GM18858 (cell line): ENCODE measurements around the gene NLRP5.
"Not testable (repeated sequence)": the region's sequence is repeated elsewhere in the genome, so short reads cannot be mapped to it uniquely, and the experiment has no call there.

Source experiments
- ATAC-seq: cut with Tn5 transposase; IDR thresholded peaks from one replicate; pipeline ENCODE4 v1.9.1; 2021; ENCODE audit not compliant: unreplicated experiment

Gene NLRP5

DNA sequence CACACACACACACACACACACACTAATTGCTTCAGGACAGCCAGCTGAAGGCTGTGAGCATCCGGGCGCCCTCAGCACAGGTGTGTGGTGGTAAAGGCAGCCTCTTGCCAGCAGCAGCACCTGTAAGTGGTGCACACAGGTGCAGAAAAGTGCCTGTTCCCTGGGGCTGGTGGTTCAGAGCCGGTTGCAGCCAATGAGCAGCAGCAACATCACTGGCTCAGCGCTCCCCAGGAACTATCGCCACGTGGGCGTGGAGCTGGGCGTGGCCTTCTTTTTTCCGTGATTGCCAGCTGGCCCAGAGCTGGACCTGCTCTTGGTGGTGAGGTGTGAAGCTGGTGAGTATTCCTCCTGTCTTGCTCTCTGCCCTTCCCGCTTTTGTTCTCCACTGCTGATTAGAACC, at the start of gene NLRP5:
TSS of gene NLRP5 (plus strand) at position 289 of the 400 bp plus-strand sequence.
- no peak for ATAC-seq

DNA sequence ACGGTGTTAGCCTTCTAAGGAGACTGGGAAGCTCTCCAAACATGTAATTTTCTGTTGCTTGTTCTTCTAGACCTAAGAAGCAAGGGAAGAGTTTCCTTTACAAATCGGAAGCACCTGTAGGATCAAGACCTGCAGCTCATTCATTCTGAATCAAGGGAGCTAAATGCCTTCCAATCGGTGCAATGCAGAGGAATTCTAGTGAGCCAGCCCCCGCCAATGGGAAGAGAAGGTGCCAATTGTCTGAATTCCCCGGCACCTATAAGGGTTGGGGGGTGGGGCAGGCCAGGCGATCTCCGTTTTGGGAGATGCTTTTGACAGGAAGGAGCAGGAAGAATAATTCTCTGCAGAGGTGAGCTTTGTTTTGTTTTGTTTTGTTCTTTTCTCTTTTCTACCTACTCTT, 47.4 kb upstream of the NLRP5 start:
- no peak for ATAC-seq

DNA sequence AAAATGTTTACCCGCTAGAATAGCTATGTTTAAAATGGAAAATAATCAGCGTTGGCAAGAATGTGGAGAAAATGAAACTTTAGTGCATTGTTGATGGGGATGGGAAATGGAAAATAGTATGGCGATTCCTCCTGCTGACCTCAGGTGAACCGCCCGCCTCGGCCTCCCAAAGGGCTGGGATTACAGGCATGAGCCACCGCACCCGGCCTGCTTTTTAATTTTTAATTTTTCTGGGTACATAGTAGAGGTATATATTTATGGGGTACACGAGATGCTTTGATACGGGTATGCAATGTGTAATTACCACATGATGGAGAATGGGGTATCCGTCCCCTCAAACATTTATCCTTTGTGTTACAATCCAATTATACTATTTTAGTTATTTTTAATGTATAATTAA, 46.3 kb upstream of the NLRP5 start:
- ATAC-seq = no peak

DNA sequence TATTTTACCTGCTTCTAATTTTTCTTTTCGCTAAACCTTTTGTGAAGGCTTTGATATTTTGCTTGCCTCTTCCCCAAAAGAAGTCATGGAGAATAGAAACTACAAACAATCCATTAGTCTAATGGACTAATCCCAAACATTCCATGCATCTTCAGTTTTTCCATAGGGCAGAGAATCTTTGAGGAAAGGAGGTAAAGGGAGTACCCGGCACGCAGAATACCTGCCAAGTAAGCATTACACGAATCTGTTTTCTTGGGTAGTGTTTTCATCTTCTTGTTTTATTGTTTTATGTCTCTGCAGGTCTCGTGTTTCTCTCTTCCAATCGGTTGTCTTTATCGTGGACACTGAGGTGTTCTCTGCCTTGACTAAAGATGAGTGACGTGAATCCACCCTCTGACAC, 39.0 kb upstream of the NLRP5 start, which contains the start of gene NLRP8:
TSS of gene NLRP8 (plus strand) at position 301 of the 400 bp plus-strand sequence.
- no peak for ATAC-seq

DNA sequence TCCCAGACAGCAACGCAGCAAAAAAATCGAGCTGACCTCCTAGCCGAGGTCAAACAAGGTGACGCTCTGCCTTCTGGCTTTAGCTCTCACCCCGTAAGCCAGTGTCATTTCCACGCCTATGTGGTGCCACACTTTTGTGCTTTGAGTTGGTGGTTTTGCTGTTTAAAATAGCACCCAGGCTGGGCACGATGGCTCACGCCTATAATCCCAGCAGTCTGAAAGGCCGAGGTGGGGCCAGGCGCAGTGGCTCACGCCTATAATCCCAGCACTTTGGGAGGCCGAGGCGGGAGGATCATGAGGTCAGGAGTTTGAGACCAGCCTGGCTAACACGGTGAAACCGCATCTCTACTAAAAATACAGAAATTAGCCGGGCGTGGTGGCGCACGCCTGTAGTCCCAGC, 36.0 kb upstream of the NLRP5 start:
- ATAC-seq = not testable (repeated sequence)

DNA sequence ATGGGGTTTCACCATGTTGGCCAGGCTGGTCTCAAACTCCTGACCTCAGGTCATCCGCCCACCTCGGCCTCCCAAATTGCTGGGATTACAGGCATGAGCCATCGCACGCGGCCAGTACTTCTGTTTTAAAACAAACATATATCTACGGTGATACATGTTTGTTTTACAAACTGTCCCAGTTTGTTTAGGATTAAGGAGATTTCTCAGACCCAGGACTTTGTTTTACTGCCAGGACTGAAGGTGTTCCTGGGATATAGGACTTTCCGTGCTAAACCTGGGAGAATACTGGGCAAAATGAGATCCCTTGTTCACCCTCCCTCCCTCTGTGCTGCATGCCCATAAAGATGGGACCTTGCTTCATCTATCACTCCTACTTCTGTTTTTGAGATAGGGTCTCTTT, 30.1 kb upstream of the NLRP5 start:
- no peak for ATAC-seq

DNA sequence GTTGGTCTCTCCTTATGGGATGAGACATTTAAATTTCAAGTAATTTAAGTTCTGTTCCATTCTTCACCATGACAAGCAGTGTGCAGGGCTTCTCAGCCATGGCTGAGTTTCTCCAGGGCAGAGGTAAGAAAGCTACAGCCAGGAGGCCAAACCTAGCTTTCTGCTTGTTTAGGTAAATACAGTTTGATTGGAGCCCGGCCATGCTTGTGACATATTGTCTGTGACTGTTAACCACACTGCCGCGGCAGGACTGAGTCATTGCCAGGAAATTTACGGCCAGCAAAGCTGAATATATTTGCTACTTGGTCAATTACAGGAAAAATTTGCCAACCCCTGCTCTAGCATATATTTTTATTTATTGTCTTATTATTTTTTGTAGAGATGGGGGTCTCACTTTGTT, 28.2 kb upstream of the NLRP5 start:
- ATAC-seq = no peak

DNA sequence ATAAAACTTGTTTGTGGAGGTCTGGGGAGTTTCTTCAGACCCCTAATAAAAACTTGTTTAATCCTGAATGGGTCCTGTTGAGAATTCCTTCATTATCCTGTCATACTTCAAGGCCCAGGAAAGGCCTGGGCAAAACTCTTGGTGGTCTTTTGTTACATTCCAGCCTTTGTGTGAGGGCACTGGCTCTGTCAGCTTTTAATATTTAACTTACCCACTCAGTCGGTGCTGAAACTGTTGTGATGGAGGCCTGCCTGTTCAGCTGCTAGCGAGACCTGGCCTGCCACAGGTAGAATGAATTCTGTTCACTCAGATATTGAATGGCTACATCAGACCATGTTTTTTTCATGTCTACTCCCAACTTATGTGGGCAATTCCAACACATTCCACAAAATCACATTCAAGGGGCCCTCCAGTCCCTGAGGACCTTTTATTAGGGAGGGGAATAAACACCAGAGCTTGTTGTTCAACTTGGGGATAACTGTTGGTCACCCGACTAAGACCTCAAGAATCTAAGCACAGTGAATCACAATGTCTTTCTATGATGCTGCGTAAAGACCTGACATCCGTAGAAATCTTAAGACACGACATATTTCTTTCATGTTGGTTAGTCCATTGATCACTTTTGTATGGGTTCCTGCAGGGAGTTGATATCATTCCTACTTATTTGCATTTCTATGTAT, 26.4 kb upstream of the NLRP5 start:
- no peak for ATAC-seq

DNA sequence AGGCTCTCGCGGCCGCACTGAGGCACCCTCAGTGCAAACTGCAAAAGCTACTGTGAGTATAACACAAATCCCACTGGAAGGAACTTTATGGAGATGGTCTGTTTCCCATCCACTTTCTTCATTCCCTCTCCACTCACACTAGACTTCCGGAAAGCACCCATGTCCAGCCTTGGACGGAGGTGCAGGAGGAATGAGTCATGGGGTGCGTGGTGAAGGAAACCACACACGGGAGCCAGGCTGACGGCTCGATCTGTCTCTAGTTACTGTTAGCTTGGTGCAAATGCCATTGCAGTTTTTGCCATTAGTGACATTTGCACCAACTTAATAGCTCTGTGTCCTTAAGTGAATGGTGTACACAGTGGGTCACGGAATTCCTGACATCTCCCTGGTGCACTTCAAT, 24.4 kb upstream of the NLRP5 start:
- ATAC-seq = no peak

DNA sequence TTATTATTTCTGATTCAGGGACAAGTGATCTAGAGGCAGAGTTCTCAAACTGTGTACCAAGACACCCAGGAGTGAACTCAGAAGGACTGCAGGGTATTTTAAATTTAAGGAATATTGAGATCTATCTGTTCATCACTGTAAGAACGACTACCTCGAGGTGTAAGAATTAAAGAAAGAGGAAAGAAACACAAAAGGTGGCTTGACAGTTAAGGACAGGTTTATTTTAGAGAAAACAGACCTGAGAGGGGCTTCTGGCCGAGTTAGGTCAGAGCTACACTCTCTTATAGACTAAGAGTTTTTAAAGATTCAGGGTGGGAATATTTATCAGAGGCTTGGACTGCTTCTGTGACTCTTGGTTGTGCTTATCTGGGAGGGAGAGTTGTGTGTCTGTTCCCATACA, 12.6 kb upstream of the NLRP5 start:
- no peak for ATAC-seq

DNA sequence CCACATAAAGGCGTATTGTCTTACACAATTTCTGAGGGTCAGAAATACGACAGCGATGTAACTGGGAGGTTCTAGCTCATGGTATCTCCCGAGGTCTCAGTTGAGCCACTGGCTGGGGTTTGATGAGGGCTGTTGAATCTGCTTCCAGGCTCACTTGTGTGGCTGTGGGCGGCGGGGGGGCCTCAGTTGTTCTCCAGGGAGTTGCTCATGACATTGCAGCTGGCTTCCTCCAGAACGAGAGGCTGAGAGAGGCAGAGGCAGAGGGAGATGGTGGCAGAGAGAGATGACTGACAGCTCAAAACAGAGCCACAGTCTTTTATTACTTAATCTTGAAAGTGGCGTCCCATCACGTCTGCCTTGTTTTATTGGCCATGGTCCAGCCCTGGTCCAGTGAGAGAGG, 6.2 kb upstream of the NLRP5 start:
- ATAC-seq = no peak

DNA sequence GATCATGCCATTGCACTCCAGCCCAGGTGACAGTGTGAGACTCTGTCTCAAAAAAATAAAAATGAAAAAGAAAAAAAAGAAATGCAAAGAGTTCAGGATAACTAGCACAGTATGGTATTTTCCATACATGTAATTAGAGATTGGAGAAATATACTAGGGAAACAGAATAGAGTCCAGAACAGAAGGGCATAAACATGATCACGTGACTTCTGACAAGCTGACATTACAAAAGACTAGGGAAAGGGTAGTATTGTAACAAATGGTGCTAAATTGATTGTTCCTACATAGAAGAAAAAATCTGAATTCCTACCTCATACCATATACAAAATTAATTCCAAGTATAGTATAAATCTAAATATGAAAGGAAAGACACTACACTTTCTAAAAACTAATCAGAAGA, 1.3 kb upstream of the NLRP5 start:
- no peak for ATAC-seq

DNA sequence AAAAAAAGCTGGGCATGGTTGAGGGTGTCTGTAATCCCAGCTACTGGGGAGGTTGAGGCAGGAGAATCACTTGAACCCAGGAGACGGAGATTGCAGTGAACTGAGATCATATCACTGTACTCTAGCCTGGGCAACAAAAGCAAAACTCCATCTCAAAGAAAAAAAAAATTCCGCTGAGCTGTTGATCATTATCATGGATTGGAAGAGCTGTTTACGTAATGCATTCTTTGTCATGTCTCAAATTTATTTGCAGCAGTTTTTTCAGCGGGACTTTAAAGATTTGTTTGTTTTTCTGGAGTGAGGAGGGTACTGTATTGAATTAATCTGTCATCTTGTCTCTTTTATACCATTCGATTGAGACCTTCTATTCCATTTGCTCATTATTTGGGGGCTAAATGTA, 4.3 kb downstream of the NLRP5 start:
- ATAC-seq = no peak

DNA sequence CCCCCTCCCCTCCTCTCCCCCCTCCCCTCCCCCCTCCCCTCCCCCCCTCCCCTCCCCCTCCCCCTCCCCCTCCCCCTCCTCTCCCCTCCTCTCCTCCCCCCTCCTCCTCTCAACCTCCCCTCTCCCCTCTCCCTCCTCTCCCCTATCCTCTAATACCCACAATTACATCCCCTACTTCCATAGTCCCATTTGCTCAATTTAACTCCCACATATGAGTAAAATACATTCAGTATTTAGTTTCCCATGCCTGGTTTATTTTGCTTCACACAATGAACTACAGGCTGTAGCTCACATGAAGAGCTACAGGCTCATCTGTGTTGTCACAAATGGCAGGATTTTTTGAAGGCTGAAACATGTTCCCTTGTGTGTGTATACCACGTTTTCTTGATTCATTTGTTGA, 6.9 kb downstream of the NLRP5 start:
- no peak for ATAC-seq

DNA sequence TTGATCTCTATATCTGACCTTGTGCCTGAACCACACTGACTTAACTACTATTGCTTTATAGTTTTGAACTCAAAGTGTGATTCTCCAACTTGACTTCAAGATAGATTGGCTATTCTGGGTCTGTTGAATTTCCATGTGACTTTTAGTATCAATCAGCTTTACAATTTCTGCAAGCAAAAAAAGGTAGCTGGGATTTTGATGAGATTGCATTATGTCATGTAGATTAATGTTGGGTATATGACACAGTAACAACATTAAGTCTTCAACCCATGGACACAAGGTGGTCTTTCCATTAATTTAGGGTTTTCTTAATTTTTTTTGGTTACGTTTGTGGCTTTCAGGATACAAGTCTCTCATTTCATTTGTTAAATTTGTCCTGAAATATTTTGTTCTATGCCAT, 28.2 kb downstream of the NLRP5 start:
- ATAC-seq = no peak

DNA sequence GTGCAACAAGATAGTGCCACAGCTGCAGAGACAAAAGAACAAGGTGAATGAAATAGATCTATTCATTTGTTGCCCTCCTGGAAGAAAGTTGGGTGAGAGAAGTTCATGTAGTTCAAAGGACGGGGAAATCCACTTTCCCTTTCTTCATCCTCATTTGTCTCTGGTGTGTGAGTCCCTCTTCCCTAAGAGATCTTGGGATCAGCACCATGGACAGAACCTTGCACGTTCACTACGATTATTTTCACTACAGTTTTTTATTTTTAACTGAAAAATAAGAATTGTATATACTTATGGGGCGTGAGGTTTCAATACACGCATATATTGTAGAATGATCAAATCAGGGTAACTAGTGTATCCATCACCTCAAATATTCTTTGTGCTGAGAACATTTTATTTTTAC, 29.2 kb downstream of the NLRP5 start:
- no peak for ATAC-seq

DNA sequence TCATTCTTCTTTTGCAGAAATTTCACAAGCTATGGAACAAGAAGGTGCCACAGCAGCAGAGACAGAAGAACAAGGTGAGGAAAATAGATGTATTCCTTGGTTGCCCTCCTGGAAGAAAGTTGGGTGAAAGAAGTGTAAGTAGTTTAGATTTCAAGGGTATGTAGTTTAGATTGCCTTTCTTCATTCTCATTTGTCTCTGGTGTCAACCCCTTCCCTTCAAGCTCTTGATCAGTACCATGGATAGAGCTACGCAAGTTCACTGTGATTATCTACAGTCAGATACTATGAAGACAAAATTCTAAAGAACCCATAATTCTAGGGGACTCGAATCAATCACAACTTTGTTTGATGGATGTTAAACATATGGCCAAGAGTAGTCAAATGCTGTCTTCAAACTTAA, 32.8 kb downstream of the NLRP5 start:
- not testable (repeated sequence) for ATAC-seq

DNA sequence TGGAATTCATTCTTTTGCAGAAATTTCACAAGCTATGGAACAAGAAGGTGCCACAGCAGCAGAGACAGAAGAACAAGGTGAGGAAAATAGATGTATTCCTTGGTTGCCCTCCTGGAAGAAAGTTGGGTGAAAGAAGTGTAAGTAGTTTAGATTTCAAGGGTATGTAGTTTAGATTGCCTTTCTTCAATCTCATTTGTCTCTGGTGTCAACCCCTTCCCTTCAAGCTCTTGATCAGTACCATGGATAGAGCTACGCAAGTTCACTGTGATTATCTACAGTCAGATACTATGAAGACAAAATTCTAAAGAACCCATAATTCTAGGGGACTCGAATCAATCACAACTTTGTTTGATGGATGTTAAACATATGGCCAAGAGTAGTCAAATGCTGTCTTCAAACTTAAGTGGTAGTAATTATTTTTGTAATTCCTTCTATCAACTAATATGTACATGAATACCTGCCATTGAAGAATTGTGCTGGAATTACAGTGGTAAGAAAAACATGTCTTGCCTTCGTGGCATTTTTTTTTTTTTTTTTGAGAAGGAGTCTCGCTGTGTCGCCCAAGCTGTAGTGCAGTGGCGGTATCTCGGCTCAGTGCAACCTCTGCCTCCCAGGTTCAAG, 33.9 kb downstream of the NLRP5 start:
- not testable (repeated sequence) for ATAC-seq

DNA sequence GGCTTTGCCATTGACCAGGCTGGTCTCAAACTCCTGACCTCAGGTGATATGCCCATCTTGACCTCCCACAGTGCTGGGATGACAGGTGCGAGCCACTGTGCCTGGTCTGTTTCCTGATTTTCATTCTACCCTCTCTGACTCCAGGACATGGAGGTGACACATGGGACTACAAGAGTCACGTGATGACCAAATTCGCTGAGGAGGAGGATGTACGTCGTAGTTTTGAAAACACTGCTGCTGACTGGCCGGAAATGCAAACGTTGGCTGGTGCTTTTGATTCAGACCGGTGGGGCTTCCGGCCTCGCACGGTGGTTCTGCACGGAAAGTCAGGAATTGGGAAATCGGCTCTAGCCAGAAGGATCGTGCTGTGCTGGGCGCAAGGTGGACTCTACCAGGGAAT, 40.2 kb downstream of the NLRP5 start:
- no peak for ATAC-seq

DNA sequence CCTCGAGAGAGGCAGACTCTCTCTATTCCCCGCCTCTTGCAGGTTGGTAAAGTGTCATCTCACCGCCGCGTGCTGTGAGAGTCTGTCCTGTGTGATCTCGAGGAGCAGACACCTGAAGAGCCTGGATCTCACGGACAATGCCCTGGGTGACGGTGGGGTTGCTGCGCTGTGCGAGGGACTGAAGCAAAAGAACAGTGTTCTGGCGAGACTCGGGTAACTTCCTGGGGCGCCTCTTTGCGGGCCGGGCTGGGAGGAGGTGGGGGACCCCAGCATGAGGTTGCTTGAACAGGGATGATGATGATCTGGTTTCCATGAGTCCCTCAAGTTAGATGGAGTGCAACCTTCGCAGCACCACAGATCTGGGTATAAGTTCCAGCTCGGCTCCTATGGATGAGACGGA, 67.0 kb downstream of the NLRP5 start:
- no peak for ATAC-seq

DNA sequence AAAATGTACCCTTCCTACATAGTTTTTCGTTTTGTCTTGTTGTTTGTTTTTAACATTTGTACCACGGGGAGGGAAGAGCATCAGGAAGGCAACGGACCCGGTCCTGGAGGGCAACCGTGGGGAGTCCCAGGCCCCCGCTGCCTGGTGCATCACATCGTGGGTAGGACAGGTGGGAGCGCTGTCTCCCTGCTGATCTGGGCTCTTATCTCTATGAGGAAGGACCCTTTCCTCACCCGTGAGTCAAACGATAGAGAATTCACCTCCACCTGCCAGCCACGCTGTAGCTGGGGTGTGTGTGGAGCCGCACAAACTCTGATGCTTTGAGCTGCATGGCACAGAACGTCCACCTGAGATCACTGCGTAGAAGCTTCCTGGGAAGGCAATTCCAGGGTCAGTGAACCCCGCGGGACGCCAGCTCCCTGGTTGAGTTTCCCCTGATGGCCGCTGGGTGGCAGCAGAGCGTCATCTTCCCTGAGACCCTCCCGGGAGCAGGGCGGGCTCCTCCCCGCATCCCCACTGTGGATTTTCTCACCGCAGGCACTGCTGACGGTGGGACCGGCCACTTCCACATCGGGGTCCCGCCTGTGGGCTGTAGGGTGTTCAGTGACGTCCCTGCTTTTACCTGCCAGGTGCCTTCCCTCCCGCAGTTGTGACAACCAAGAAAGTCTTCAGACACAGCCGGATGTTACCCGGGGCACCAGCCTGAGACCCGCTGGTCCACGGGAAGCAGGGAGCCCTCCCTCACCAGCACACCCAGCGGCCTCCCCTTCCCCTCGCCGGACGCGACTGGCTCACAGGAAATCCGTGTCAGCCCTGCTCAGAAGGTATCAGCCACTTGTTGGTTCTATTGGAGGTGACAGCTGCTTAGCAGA, 79.8 kb downstream of the NLRP5 start:
- ATAC-seq = no peak

DNA sequence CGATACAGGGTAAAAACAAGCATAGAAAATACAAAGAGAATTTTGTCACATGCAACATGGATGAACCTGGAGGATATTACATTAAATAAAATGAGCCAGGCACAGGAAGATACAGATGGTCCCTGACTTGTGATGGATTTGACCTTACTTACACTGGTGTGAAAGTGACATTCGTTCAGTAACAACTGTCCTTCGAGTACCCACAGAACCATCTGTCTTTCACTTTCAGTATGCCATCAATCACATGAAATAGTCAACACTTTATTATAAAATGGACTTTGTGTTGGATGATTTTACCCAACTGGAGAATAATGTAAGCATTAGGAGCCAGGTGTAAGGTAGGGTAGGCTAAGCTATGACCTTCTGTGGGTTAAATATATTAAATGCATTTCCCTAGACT, 83.1 kb downstream of the NLRP5 start:
- no peak for ATAC-seq
